Stimulated activated CD4-positive, alpha-beta T cell treated with anti-CD3 and anti-CD28 coated beads, Interleukin-2, amount 100 ng/mL, for 4 hours (primary cell): ENCODE data around the gene FAM3A.

Source experiments
- DNase-seq: peaks from one replicate; pipeline ENCODE4 v3.0.0-alpha.2; 2020; ENCODE audit warnings: low read depth

The FAM3A gene

GRCh38 chrX:154478728-154479622, 37.1 kb downstream of the FAM3A start, which contains the start of gene LAGE3:
LAGE3 (minus strand) TSS chrX:154479281; CDS start chrX:154478915, 366 bp downstream.
- DNase-seq: peak; percentile 87

GRCh38 chrX:154477891-154478477, 38.0 kb downstream of the FAM3A start:
- no peak for DNase-seq

- DNase-seq: no peak
Measured at GRCh38 chrX:154476821-154477220, 39.2 kb downstream of the FAM3A start.

- DNase-seq: no peak
Measured at GRCh38 chrX:154473683-154474082, 42.3 kb downstream of the FAM3A start.

- DNase-seq: no peak
Measured at GRCh38 chrX:154472685-154473632, 43.1 kb downstream of the FAM3A start.

GRCh38 chrX:154471839-154472684, 44.0 kb downstream of the FAM3A start:
- DNase-seq: no peak

GRCh38 chrX:154470914-154471568, 45.0 kb downstream of the FAM3A start:
- no peak for DNase-seq

- no peak for DNase-seq
Measured at GRCh38 chrX:154470434-154470833, 45.6 kb downstream of the FAM3A start.

GRCh38 chrX:154469880-154470279, 46.2 kb downstream of the FAM3A start:
- no peak for DNase-seq

- no peak for DNase-seq
Measured at GRCh38 chrX:154469114-154469513, 46.9 kb downstream of the FAM3A start.

GRCh38 chrX:154468217-154468616, 47.8 kb downstream of the FAM3A start:
- no peak for DNase-seq

- DNase-seq: no peak
Measured at GRCh38 chrX:154467556-154467955, 48.5 kb downstream of the FAM3A start.

GRCh38 chrX:154466907-154467306, 49.1 kb downstream of the FAM3A start:
- DNase-seq: no peak

GRCh38 chrX:154466036-154466435, 50.0 kb downstream of the FAM3A start:
- DNase-seq: no peak

- no peak for DNase-seq
Measured at GRCh38 chrX:154465601-154466000, 50.4 kb downstream of the FAM3A start.

- no peak for DNase-seq
Measured at GRCh38 chrX:154464806-154465365, 51.1 kb downstream of the FAM3A start.

- no peak for DNase-seq
Measured at GRCh38 chrX:154463611-154464220, 52.3 kb downstream of the FAM3A start.

GRCh38 chrX:154462396-154462795, 53.6 kb downstream of the FAM3A start:
- no peak for DNase-seq

- DNase-seq: no peak
Measured at GRCh38 chrX:154460326-154460725, 55.7 kb downstream of the FAM3A start.

GRCh38 chrX:154459832-154460231, 56.2 kb downstream of the FAM3A start:
- DNase-seq: no peak
